ENCODE results near the gene INPP5D. TPM values are rescaled to one million over a fixed set of nuclear protein-coding genes. Genes with fewer than 3 reads are reported as not detected.
"Not testable (repeated sequence)": the region's sequence is repeated elsewhere in the genome, so short reads cannot be mapped to it uniquely, and the experiment has no call there.

Gene INPP5D
- total RNA-seq, 4 donors from 2014 or later = 7.8 to 40.4 (median 26.1) TPM

GRCh38 chr2:233094614-233095013 lies 34.5 kb downstream of the INPP5D start:
- in situ Hi-C loops (cut with MboI; ENCODE audit: low pct_ligation_motif_present in 1 of 4, low pct_unique_long_range_greater_than_20kb in 1 of 4, low sequenced_read_pairs in 3 of 4) = no loop called here
- Histone ChIP-seq H3K9me3 (no peaks in the 10 kb centered on the region), H3K4me1 (no peaks in the 10 kb centered on the region), H3K27ac (no peak overlapping the region), H3K27me3 (no peaks in the 10 kb centered on the region), H3K4me3 (no peak overlapping the region), H3K36me3 (no peaks in the 10 kb centered on the region)
- intact Hi-C loops (cut with DNase I; ENCODE audit: low total_unique reads) = no loop called here
- no peak for DNase-seq
- 43 to 67% methylated on average over 1 to 6 of the region's 6 CpGs for WGBS, 2 donors (ENCODE audit: low coverage in 1 of 2)
- TF ChIP-seq EP300 (IDR thresholded peaks at IDR 0.05; ENCODE audit: low read depth) (no peak), POLR2AphosphoS5 (IDR thresholded peaks at IDR 0.05) (no peak), CTCF (IDR thresholded peaks at IDR 0.05) (no peak), POLR2A (IDR thresholded peaks at IDR 0.05) (no peak)

GRCh38 chr2:233096006-233096405 lies 35.9 kb downstream of the INPP5D start:
- Histone ChIP-seq H3K4me1 (no peaks in the 10 kb centered on the region), H3K9me3 (no peaks in the 10 kb centered on the region), H3K27me3 (no peaks in the 10 kb centered on the region), H3K36me3 (no peaks in the 10 kb centered on the region), H3K4me3 (no peak overlapping the region), H3K27ac (no peak overlapping the region)
- DNase-seq = no peak
- 67 to 81% methylated on average over 6 of the region's 6 CpGs for WGBS, 2 donors (ENCODE audit: low coverage in 1 of 2)
- in situ Hi-C loops (cut with MboI; ENCODE audit: low pct_ligation_motif_present in 1 of 4, low pct_unique_long_range_greater_than_20kb in 1 of 4, low sequenced_read_pairs in 3 of 4) = no loop called here
- no peak for TF ChIP-seq EP300 (IDR thresholded peaks at IDR 0.05; ENCODE audit: low read depth)
- TF ChIP-seq POLR2A (IDR thresholded peaks at IDR 0.05) = no peak
- TF ChIP-seq CTCF (IDR thresholded peaks at IDR 0.05) = no peak
- TF ChIP-seq POLR2AphosphoS5 (IDR thresholded peaks at IDR 0.05) = no peak
- intact Hi-C loops (cut with DNase I; ENCODE audit: low total_unique reads) = no loop called here

DNA sequence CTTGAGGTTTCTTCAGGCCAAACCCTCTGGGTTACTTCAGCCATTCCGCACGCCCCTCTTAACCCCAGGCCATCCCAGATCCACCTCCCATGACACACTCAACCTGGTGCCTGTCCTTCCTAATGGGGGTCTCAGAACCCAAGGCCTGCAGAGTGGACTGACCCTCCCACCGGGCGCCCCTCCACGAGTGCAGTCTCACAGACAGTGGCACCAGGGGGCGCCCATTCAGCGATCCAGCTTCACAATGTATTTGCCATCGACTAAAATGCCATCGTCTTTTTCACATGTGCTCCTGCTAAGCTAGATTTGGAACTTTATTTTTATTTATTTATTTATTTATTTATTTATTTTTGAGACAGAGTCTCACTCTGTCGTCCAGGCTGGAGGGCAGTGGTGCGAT lies 38.5 kb downstream of the INPP5D start:
- no peak overlapping the region for H3K4me3 ChIP-seq
- DNase-seq = no peak
- H3K27me3 ChIP-seq = no peaks in the 10 kb centered on the region
- H3K36me3 ChIP-seq = no peaks in the 10 kb centered on the region
- no peak for TF ChIP-seq POLR2AphosphoS5 (IDR thresholded peaks at IDR 0.05)
- TF ChIP-seq CTCF (IDR thresholded peaks at IDR 0.05) = peak in 3 of 5 experiments; percentile 23 to 33 (median 30)
- TF ChIP-seq POLR2A (IDR thresholded peaks at IDR 0.05) = no peak
- TF ChIP-seq EP300 (IDR thresholded peaks at IDR 0.05; ENCODE audit: low read depth) = no peak
- no peaks in the 10 kb centered on the region for H3K4me1 ChIP-seq
- intact Hi-C loops (cut with DNase I; ENCODE audit: low total_unique reads) = no loop called here
- no peaks in the 10 kb centered on the region for H3K9me3 ChIP-seq
- H3K27ac ChIP-seq = no peak overlapping the region
- WGBS, 2 donors (ENCODE audit: low coverage in 1 of 2) = 66 to 74% methylated on average over 11 of the region's 11 CpGs
- in situ Hi-C loops (cut with MboI; ENCODE audit: low pct_ligation_motif_present in 1 of 4, low pct_unique_long_range_greater_than_20kb in 1 of 4, low sequenced_read_pairs in 3 of 4) = no loop called here

GRCh38 chr2:233099820-233100191 lies 39.7 kb downstream of the INPP5D start:
- intact Hi-C loops (cut with DNase I; ENCODE audit: low total_unique reads); in situ Hi-C loops (cut with MboI; ENCODE audit: low pct_ligation_motif_present in 1 of 4, low pct_unique_long_range_greater_than_20kb in 1 of 4, low sequenced_read_pairs in 3 of 4); H3K27me3 ChIP-seq; H3K27ac ChIP-seq; DNase-seq; H3K4me1 ChIP-seq; H3K36me3 ChIP-seq; H3K4me3 ChIP-seq; H3K9me3 ChIP-seq: not testable (repeated sequence)
- 54 to 78% methylated on average over 6 to 7 of the region's 7 CpGs for WGBS, 2 donors (ENCODE audit: low coverage in 1 of 2)

DNA sequence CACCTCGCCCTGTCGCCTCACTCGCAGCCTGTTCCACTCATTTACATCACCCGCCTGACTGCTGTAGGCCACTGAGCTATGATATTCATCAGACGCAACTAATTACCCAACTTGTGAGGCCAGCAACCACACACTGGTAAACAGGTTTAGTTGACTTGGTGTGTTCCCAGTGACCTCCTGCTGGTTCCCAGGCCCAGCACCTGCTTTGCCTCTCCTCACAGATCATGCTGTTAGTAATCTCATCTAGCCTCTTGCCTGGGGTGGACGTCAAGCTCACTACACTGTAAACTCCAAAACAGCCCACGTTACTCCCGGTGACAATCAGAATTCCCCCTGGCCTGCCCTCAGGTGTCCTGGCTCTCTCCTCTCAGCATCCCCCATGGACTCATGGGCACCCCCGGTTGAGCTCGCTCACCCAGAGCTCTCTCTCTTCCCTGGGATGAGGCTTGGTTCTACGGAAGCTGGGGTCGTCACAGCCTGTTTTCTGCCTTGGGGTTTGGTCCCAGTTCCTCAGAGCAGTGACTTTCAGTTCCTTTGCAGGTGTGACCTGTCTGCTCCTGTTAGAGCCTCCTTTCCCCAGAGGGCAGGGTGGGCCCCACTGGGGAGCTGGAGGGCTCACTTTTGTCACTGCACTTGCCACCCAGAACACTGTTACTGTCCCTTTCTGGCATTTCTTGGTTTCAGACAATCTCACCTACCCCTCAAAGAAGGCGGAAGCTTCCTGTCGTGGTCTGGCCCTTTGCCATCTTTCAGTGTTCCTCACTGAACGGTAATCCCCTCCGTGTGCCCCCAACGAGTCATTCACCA lies 40.3 kb downstream of the INPP5D start:
- in situ Hi-C loops (cut with MboI; ENCODE audit: low pct_ligation_motif_present in 1 of 4, low pct_unique_long_range_greater_than_20kb in 1 of 4, low sequenced_read_pairs in 3 of 4) = no loop called here

More for the DNA sequence above, 40.3 kb downstream of the INPP5D start:
- TF ChIP-seq POLR2AphosphoS5 (IDR thresholded peaks at IDR 0.05) (no peak), CTCF (IDR thresholded peaks at IDR 0.05) (no peak), POLR2A (IDR thresholded peaks at IDR 0.05) (no peak), EP300 (IDR thresholded peaks at IDR 0.05; ENCODE audit: low read depth) (no peak)
- DNase-seq = peak; percentile 56
- 70 to 72% methylated on average over 7 to 17 of the region's 17 CpGs for WGBS, 2 donors (ENCODE audit: low coverage in 1 of 2)
- H3K36me3 ChIP-seq = no peaks in the 10 kb centered on the region
- no peak overlapping the region for H3K27ac ChIP-seq
- H3K9me3 ChIP-seq = no peaks in the 10 kb centered on the region
- no peaks in the 10 kb centered on the region for H3K27me3 ChIP-seq
- H3K4me1 ChIP-seq = no peaks in the 10 kb centered on the region
- H3K4me3 ChIP-seq = no peak overlapping the region
- intact Hi-C loops (cut with DNase I; ENCODE audit: low total_unique reads) = no loop called here

All from transverse colon (tissue), 4 donors.